ENCODE data around the gene LIN52. TPM values are rescaled to one million over a fixed set of nuclear protein-coding genes. Genes with fewer than 3 reads are reported as not detected.

The LIN52 gene
- total and polyA plus RNA-seq, 2 of the 8 experiments (the other 6 are each of a cell fraction or from before 2014, with no cell fraction given): 6.8 to 11.6 TPM

- TF ChIP-seq MAX (IDR thresholded peaks at IDR 0.05): no peak
Measured at GRCh38 chr14:74141703-74142102, 56.9 kb downstream of the LIN52 start (continued).

Data from H1 (cell line).